BJ (cell line): ENCODE results near the gene FBXL7. TPM values are rescaled to one million over a fixed set of nuclear protein-coding genes. Genes with fewer than 3 reads are reported as not detected.
A peak's percentile ranks its signal among the peaks of the same experiment; 100 is the strongest.

Experiments
- CTCF ChIA-PET: fragments of 350-600 bp; formaldehyde crosslinking; extraction: SDS; loops from one replicate; lab custom pipeline; 2021; ENCODE audit warnings: antibody characterized with exemption, inconsistent platforms; lab: Yijun Ruan, JAX
- POLR2A ChIA-PET: fragments of 300-600 bp; sonication (Branson Sonifier 250); formaldehyde crosslinking; extraction: SDS; loops from one replicate; lab custom pipeline; 2021; ENCODE audit warnings: antibody characterized with exemption; lab: Charles Lee
- DNase-seq: peaks from one replicate; pipeline ENCODE4 v3.0.0-alpha.2; 2011; ENCODE audit warnings: low read depth
- H3K27me3 ChIP-seq: 2 replicates; pipeline ENCODE4 v1.6.0; 2011; ENCODE audit warnings: low read length; ENCODE audit not compliant: control insufficient read depth, insufficient read depth
- H3K36me3 ChIP-seq: 2 replicates; pipeline ENCODE4 v1.5.1; 2011; ENCODE audit warnings: low read length; ENCODE audit not compliant: control insufficient read depth, insufficient read depth
- H3K4me3 ChIP-seq: 2 replicates; pipeline ENCODE4 v1.5.1; 2011; ENCODE audit warnings: low read depth, mild to moderate bottlenecking, control low read depth, low read length
- CTCF ChIP-seq: IDR thresholded peaks from 2 replicates; pipeline ENCODE4 v1.5.1; 2011; ENCODE audit warnings: low read depth, mild to moderate bottlenecking, control low read depth, inconsistent platforms, low read length, moderate library complexity; ENCODE audit not compliant: insufficient read depth
- polyA plus RNA-seq: library from polyadenylated mRNA; depleted of rRNA; stranded (reverse); fragments of >200 nt; gene quantifications from 2 replicates; pipeline ENCODE4 v1.2.3, GENCODE V29; 2011

FBXL7 gene
- polyA plus RNA-seq, 1 experiment: 23.2 TPM

- no peak for TF ChIP-seq CTCF
- POLR2A ChIA-PET: interaction anchor here (0.8 kb wide), 1 partner anchor 13 kb away, joined by 3 read pairs; no protein-coding TSS in a partner anchor
- DNase-seq: peak; percentile 35
- Histone ChIP-seq H3K27me3 (no peaks in the 10 kb centered on the region), H3K4me3 (no peak overlapping the region), H3K36me3 (no peaks in the 10 kb centered on the region)
- CTCF ChIA-PET: interaction anchor here (0.6 to 1.3 kb wide), 4 partner anchors 11 to 207 kb away, joined by 3 to 4 read pairs (median 4); no protein-coding TSS in a partner anchor
These were observed 115.9 kb downstream of the FBXL7 start for GRCh38 chr5:15615859-15616258.

GRCh38 chr5:15618938-15619337 lies 119.0 kb downstream of the FBXL7 start:
- H3K36me3 ChIP-seq: no peaks in the 10 kb centered on the region
- H3K4me3 ChIP-seq: no peak overlapping the region
- no peaks in the 10 kb centered on the region for H3K27me3 ChIP-seq
- no peak for TF ChIP-seq CTCF
- ChIA-PET CTCF (interaction anchor here (0.6 to 1.5 kb wide), 2 partner anchors 42 to 117 kb away, joined by 3 to 5 read pairs; no protein-coding TSS in a partner anchor), POLR2A (no interaction called here)
- no peak for DNase-seq

GRCh38 chr5:15620501-15620900 lies 120.5 kb downstream of the FBXL7 start:
- CTCF ChIA-PET: no interaction called here
- no peak for DNase-seq
- Histone ChIP-seq H3K27me3 (no peaks in the 10 kb centered on the region), H3K36me3 (no peaks in the 10 kb centered on the region), H3K4me3 (no peak overlapping the region)
- POLR2A ChIA-PET: no interaction called here
- TF ChIP-seq CTCF: no peak

- DNase-seq: peak; percentile 84
- TF ChIP-seq CTCF: no peak
- POLR2A ChIA-PET: no interaction called here
- H3K27me3 ChIP-seq: no peaks in the 10 kb centered on the region
- no peaks in the 10 kb centered on the region for H3K36me3 ChIP-seq
- CTCF ChIA-PET: interaction anchor here (0.8 kb wide), 1 partner anchor 42 kb away, joined by 3 read pairs; no protein-coding TSS in a partner anchor
- H3K4me3 ChIP-seq: 0 out of 2 replicates have a peak overlapping the region, but pooled peaks have one; percentile 0
These were observed 121.1 kb downstream of the FBXL7 start for GRCh38 chr5:15621094-15621493.

GRCh38 chr5:15623794-15624193 lies 123.8 kb downstream of the FBXL7 start:
- no peaks in the 10 kb centered on the region for H3K27me3 ChIP-seq
- ChIA-PET CTCF (no interaction called here), POLR2A (no interaction called here)
- no peak for TF ChIP-seq CTCF
- H3K36me3 ChIP-seq: no peaks in the 10 kb centered on the region; the same call in 1 of the 2 replicates
- DNase-seq: no peak
- no peak overlapping the region for H3K4me3 ChIP-seq
